Testis (tissue), 3 donors: ENCODE data around the gene TMC6. TPM values are rescaled to one million over a fixed set of nuclear protein-coding genes. Genes with fewer than 3 reads are reported as not detected.
A peak's percentile ranks its signal among the peaks of the same experiment; 100 is the strongest.

Source experiments
- DNase-seq: peaks from one replicate; pipeline ENCODE4 v3.0.0-alpha.2; 2019
- H3K27ac ChIP-seq, 2 donors: fragments of 200-600 bp; sonication (generic); one replicate each; pipeline ENCODE4 v1.5.1; 2019
- H3K27me3 ChIP-seq: fragments of 200-600 bp; sonication (generic); one replicate; pipeline ENCODE4 v1.5.1; 2019
- H3K36me3 ChIP-seq: fragments of 200-600 bp; sonication (generic); one replicate; pipeline ENCODE4 v1.5.1; 2017; ENCODE audit warnings: low read depth; ENCODE audit errors: missing control alignments
- H3K4me1 ChIP-seq: fragments of 200-600 bp; sonication (generic); one replicate; pipeline ENCODE4 v1.5.1; 2019
- H3K4me3 ChIP-seq, 2 donors: fragments of 200-600 bp; sonication (generic); one replicate each; pipeline ENCODE4 v1.5.1; 2017 to 2019
- H3K9me3 ChIP-seq: fragments of 200-600 bp; sonication (generic); one replicate; pipeline ENCODE4 v1.5.1; 2017
- CTCF ChIP-seq, 3 experiments: fragments of 450-650 bp in 2 of 3; fragments of 200-600 bp in 1 of 3; sonication (generic) in 1 of 3; IDR thresholded peaks; one replicate each; pipeline ENCODE4 v1.5.1; 2016 to 2019; ENCODE audit warnings: antibody characterized with exemption in 3 of 3, mild to moderate bottlenecking in 2 of 3, moderate library complexity in 1 of 3
- POLR2A ChIP-seq: fragments of 450-650 bp; IDR thresholded peaks from one replicate; pipeline ENCODE4 v1.6.1; 2017; ENCODE audit warnings: antibody characterized with exemption, mild to moderate bottlenecking, moderate library complexity
- WGBS, 2 donors: methylation state at CpG; one replicate each; pipeline ENCODE4 v1.1.5; 2018; 5-methylcytosine and 5-hydroxymethylcytosine counted together
- intact Hi-C: fragments of 100-400 bp; cut with DNase I; formaldehyde crosslinking; loops from one replicate; pipeline ENCODE4 v1.15.1; 2023; ENCODE audit warnings: low total_unique reads
- polyA plus RNA-seq: library from polyadenylated mRNA; stranded (reverse); fragments of 350-450 nt; fragmentation: Illumina TruSeq; extraction: RNeasy Lipid Tissue Mini Kit (QIAGEN cat#74804); gene quantifications from one replicate; pipeline ENCODE4 v1.2.3, GENCODE V29; 2014; ENCODE audit warnings: low read depth, low replicate concordance; ENCODE audit not compliant: insufficient read depth
- total RNA-seq, 2 donors: library from RNA; depleted of rRNA; stranded (reverse); fragments of >200 nt; gene quantifications; one replicate each; pipeline ENCODE4 v1.2.3, GENCODE V29; 2016

The TMC6 gene
- total and polyA plus RNA-seq, 3 donors from 2014 or later = 10.8 to 20.3 (median 18.0) TPM

- Histone ChIP-seq H3K27ac (no peak overlapping the region), H3K36me3 (no peaks in the 10 kb centered on the region), H3K4me1 (peaks cover 7% of the 10 kb centered on the region), H3K27me3 (no peaks in the 10 kb centered on the region), H3K9me3 (no peaks in the 10 kb centered on the region), H3K4me3 (no peak overlapping the region)
- 90% methylated on average over 11 to 30 of the region's 30 CpGs for WGBS, 2 donors
- no peak for DNase-seq
- no peak for TF ChIP-seq CTCF (IDR thresholded peaks at IDR 0.05)
- intact Hi-C loops = no loop called here
Observed at GRCh38 chr17:78133179-78133951, 4.8 kb upstream of the TMC6 start.

- Histone ChIP-seq H3K27me3 (no peaks in the 10 kb centered on the region), H3K36me3 (no peaks in the 10 kb centered on the region), H3K4me3 (no peak overlapping the region), H3K9me3 (no peaks in the 10 kb centered on the region), H3K27ac (no peak overlapping the region), H3K4me1 (peaks cover 13% of the 10 kb centered on the region)
- 88 to 94% methylated on average over 5 to 7 of the region's 9 CpGs for WGBS, 2 donors
- intact Hi-C loops = no loop called here
- TF ChIP-seq CTCF (IDR thresholded peaks at IDR 0.05) (no peak), POLR2A (no peak)
- no peak for DNase-seq
Observed at GRCh38 chr17:78132767-78133178, 4.2 kb upstream of the TMC6 start.

- Histone ChIP-seq H3K4me1 (peaks cover 19% of the 10 kb centered on the region), H3K27ac (no peak overlapping the region), H3K4me3 (peak overlapping the region in 1 of 2 donors; percentile 39), H3K9me3 (no peaks in the 10 kb centered on the region), H3K27me3 (no peaks in the 10 kb centered on the region), H3K36me3 (no peaks in the 10 kb centered on the region)
- WGBS, 2 donors = 45 to 50% methylated on average over 4 to 34 of the region's 38 CpGs
- TF ChIP-seq CTCF (IDR thresholded peaks at IDR 0.05) = no peak
- no peak for DNase-seq
- intact Hi-C loops = no loop called here
Observed at GRCh38 chr17:78132084-78132676, 3.6 kb upstream of the TMC6 start.

- Histone ChIP-seq H3K27ac (no peak overlapping the region), H3K36me3 (no peaks in the 10 kb centered on the region), H3K9me3 (no peaks in the 10 kb centered on the region), H3K4me3 (peak overlapping the region in 1 of 2 donors; percentile 39), H3K4me1 (peaks cover 25% of the 10 kb centered on the region), H3K27me3 (no peaks in the 10 kb centered on the region)
- 30 to 49% methylated on average over 4 to 70 of the region's 74 CpGs for WGBS, 2 donors
- DNase-seq = no peak
- TF ChIP-seq CTCF (IDR thresholded peaks at IDR 0.05) = no peak
- TF ChIP-seq POLR2A = no peak
- intact Hi-C loops = no loop called here
Observed at GRCh38 chr17:78131172-78132083, 2.9 kb upstream of the TMC6 start.
